ENCODE results near the gene ELF4.

GRCh38 chrX:130066975-130067615 lies 43.2 kb downstream of the ELF4 start:
- TF ChIP-seq POLR2A (IDR thresholded peaks at IDR 0.05) (no peak), CTCF (IDR thresholded peaks at IDR 0.05) (no peak)

Measured in testis (tissue), 2 donors.